ENCODE data around the gene FRMD1. TPM values are rescaled to one million over a fixed set of nuclear protein-coding genes. Genes with fewer than 3 reads are reported as not detected.

FRMD1 gene
- polyA plus RNA-seq, 3 donors, result not detected

DNA sequence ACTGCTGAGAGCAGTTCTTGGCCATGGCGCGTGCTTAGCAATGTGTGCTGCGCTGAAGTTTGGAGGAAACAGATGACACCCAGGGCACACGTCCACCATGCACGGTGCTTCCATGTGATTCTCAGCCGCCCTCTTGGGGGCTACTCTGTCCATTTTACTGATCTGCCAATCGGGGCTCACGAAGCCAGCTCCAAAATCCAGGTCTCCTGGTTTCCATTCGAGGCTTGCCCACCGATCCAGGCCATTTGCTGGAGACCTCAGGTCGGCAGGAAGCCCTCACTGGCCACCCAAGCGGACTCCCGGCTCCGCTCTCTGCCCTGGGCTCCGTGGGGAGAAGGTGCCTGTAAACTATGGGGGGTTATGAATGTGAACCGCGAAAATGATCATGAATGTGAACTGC, 11.7 kb upstream of the FRMD1 start:
- intact Hi-C loops (cut with micrococcal nuclease), result no loop called here
- H3K4me1 ChIP-seq (ENCODE audit: control insufficient read depth in 1 of 2, insufficient read depth in 2 of 2, low read length in 2 of 2), result no peaks in the 10 kb centered on the region
- no peak overlapping the region for H3K27ac Mint-ChIP-seq
- no peaks in the 10 kb centered on the region for H3K4me1 Mint-ChIP-seq
- H3K27me3 ChIP-seq (ENCODE audit: control insufficient read depth in 2 of 2, insufficient read depth in 2 of 2, low read length in 2 of 2), result no peaks in the 10 kb centered on the region
- H3K4me2 ChIP-seq (replicated peaks; ENCODE audit: extremely low read depth, low read length, poor library complexity, severe bottlenecking), result no peak overlapping the region
- H3K4me3 Mint-ChIP-seq, result no peak overlapping the region
- H3K4me3 ChIP-seq (replicated peaks in 1 of 3; ENCODE audit: low read depth in 2 of 3, low read length in 3 of 3), result no peak overlapping the region
- no peaks in the 10 kb centered on the region for H4K20me1 ChIP-seq (ENCODE audit: insufficient read depth, low read length)
- H2AFZ ChIP-seq (ENCODE audit: insufficient read depth, low read depth, low read length, poor library complexity, severe bottlenecking), result no peak overlapping the region
- TF ChIP-seq, protein P1, sequence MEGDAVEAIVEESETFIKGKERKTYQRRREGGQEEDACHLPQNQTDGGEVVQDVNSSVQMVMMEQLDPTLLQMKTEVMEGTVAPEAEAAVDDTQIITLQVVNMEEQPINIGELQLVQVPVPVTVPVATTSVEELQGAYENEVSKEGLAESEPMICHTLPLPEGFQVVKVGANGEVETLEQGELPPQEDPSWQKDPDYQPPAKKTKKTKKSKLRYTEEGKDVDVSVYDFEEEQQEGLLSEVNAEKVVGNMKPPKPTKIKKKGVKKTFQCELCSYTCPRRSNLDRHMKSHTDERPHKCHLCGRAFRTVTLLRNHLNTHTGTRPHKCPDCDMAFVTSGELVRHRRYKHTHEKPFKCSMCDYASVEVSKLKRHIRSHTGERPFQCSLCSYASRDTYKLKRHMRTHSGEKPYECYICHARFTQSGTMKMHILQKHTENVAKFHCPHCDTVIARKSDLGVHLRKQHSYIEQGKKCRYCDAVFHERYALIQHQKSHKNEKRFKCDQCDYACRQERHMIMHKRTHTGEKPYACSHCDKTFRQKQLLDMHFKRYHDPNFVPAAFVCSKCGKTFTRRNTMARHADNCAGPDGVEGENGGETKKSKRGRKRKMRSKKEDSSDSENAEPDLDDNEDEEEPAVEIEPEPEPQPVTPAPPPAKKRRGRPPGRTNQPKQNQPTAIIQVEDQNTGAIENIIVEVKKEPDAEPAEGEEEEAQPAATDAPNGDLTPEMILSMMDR (IDR thresholded peaks at IDR 0.05), result no peak
- no peak for DNase-seq
- H3K9me3 Mint-ChIP-seq, result peaks cover 0 to 11% (median 3%) of the 10 kb centered on the region in 7 donors
- H3K9ac ChIP-seq (ENCODE audit: insufficient read depth, low read length, poor library complexity, severe bottlenecking), result no peak overlapping the region
- H3K9me3 ChIP-seq (replicated peaks in 1 of 2; ENCODE audit: control insufficient read depth in 1 of 2, insufficient read depth in 1 of 2, low read length in 2 of 2), result peaks cover 0 to 10% of the 10 kb centered on the region in 2 donors
- peaks cover 2 to 5% (median 3%) of the 10 kb centered on the region in 3 donors for H3K27me3 Mint-ChIP-seq (ENCODE audit: low read depth in 3 of 3)
- no peaks in the 10 kb centered on the region for H3K36me3 Mint-ChIP-seq
- no peaks in the 10 kb centered on the region for H3K79me2 ChIP-seq (ENCODE audit: insufficient read depth, low read length)
- no peaks in the 10 kb centered on the region for H3K36me3 ChIP-seq (replicated peaks in 1 of 2; ENCODE audit: control insufficient read depth in 1 of 2, insufficient read depth in 2 of 2, low read length in 2 of 2)
- 85% methylated on average over 11 of the region's 17 CpGs for WGBS (ENCODE audit: insufficient coverage)
- H3K27ac ChIP-seq (ENCODE audit: low read depth in 1 of 2, low read length in 2 of 2), result no peak overlapping the region

DNA sequence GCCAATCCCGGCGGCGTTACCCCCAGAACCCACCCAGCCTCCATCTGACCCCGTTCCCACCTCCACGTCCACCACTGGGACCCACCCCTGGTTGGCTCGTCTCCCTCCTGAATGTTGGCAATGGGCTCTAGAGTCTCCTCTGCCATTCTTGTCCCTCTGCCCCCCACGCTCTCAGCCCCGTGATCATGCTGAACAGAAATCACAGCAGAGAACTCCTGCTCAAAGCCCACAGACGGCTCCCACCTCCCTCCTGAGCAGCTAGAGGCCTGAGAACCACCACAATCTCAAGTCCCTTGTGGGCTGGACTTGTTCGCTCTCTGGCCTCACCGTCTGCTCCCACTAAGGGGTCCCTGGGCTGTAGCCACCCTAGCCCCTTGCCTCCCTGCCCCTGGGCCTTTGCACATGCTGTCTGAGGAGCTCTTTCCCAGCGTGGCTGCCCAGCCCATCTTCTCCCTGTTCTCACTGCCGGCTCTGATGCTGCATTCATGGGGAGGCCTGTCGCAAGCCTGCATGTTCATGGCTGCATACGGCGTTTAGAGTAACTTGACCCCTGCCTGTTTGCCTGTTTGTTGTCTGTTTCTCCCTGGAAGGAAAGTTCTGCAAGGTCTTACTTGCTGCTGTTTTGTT, 11.2 kb upstream of the FRMD1 start:
- Mint-ChIP-seq H3K9me3 (peaks cover 0 to 11% (median 3%) of the 10 kb centered on the region in 7 donors), H3K27ac (no peak overlapping the region), H3K4me3 (no peak overlapping the region), H3K36me3 (no peaks in the 10 kb centered on the region), H3K27me3 (ENCODE audit: low read depth in 3 of 3) (peaks cover 2 to 5% (median 3%) of the 10 kb centered on the region in 3 donors), H3K4me1 (no peaks in the 10 kb centered on the region)
- Histone ChIP-seq H4K20me1 (ENCODE audit: insufficient read depth, low read length) (no peaks in the 10 kb centered on the region), H3K4me2 (replicated peaks; ENCODE audit: extremely low read depth, low read length, poor library complexity, severe bottlenecking) (no peak overlapping the region), H3K27me3 (ENCODE audit: control insufficient read depth in 2 of 2, insufficient read depth in 2 of 2, low read length in 2 of 2) (no peaks in the 10 kb centered on the region), H3K27ac (ENCODE audit: low read depth in 1 of 2, low read length in 2 of 2) (no peak overlapping the region), H3K79me2 (ENCODE audit: insufficient read depth, low read length) (no peaks in the 10 kb centered on the region), H3K9me3 (replicated peaks in 1 of 2; ENCODE audit: control insufficient read depth in 1 of 2, insufficient read depth in 1 of 2, low read length in 2 of 2) (peaks cover 0 to 10% of the 10 kb centered on the region in 2 donors), H2AFZ (ENCODE audit: insufficient read depth, low read depth, low read length, poor library complexity, severe bottlenecking) (no peak overlapping the region), H3K4me1 (ENCODE audit: control insufficient read depth in 1 of 2, insufficient read depth in 2 of 2, low read length in 2 of 2) (no peaks in the 10 kb centered on the region), H3K4me3 (replicated peaks in 1 of 3; ENCODE audit: low read depth in 2 of 3, low read length in 3 of 3) (no peak overlapping the region), H3K36me3 (replicated peaks in 1 of 2; ENCODE audit: control insufficient read depth in 1 of 2, insufficient read depth in 2 of 2, low read length in 2 of 2) (no peaks in the 10 kb centered on the region), H3K9ac (ENCODE audit: insufficient read depth, low read length, poor library complexity, severe bottlenecking) (no peak overlapping the region)
- WGBS (ENCODE audit: insufficient coverage), result 79% methylated on average over 14 of the region's 16 CpGs
- no peak for DNase-seq
- TF ChIP-seq, protein P1 (IDR thresholded peaks at IDR 0.05), result no peak
- intact Hi-C loops (cut with micrococcal nuclease), result no loop called here

All from CD14-positive monocyte (primary cell).